Stomach (tissue), 9 donors: ENCODE data around the gene PVALEF. TPM values are rescaled to one million over a fixed set of nuclear protein-coding genes. Genes with fewer than 3 reads are reported as not detected.

ENCODE experiments used
- DNase-seq, 2 donors: peaks; one replicate each; pipeline versions ENCODE4 v3.0.0 to v3.0.0-alpha.2; 2013 to 2019
- H3K27ac ChIP-seq, 5 donors: fragments of 200-600 bp in 4 of 5; sonication (generic) in 4 of 5; one replicate each; pipeline ENCODE4 v1.5.1; 2013 to 2019; ENCODE audit warnings: mild to moderate bottlenecking in 1 of 5, moderate library complexity in 1 of 5
- H3K27me3 ChIP-seq, 3 donors: fragments of 200-600 bp; sonication (generic); one replicate each; pipeline ENCODE4 v1.5.1; 2017 to 2019; ENCODE audit warnings: mixed run types in 1 of 3
- H3K36me3 ChIP-seq, 4 donors: fragments of 200-600 bp; sonication (generic); 1 replicate in 3 of 4; 2 replicates in 1 of 4; pipeline ENCODE4 v1.5.1; 2016 to 2019
- H3K4me1 ChIP-seq, 4 donors: fragments of 200-600 bp; sonication (generic); one replicate each; pipeline ENCODE4 v1.5.1; 2016 to 2019
- H3K4me3 ChIP-seq, 4 donors: fragments of 200-600 bp; sonication (generic) in 3 of 4; one replicate each; pipeline ENCODE4 v1.5.1; 2016 to 2019; ENCODE audit warnings: mild to moderate bottlenecking in 1 of 4
- H3K9me3 ChIP-seq, 4 donors: fragments of 200-600 bp; sonication (generic); one replicate each; pipeline ENCODE4 v1.5.1; 2016 to 2019
- EP300 ChIP-seq: sonication (generic); formaldehyde crosslinking; IDR thresholded peaks from one replicate; pipeline ENCODE4 v1.6.1; 2017; ENCODE audit warnings: antibody characterized with exemption
- POLR2A ChIP-seq, 4 donors: fragments of 450-650 bp; IDR thresholded peaks; one replicate each; pipeline ENCODE4 v1.6.1; 2016; ENCODE audit warnings: antibody characterized with exemption in 4 of 4, control low read depth in 2 of 4, mild to moderate bottlenecking in 1 of 4, moderate library complexity in 1 of 4
- POLR2AphosphoS5 ChIP-seq, 3 donors: sonication (generic); formaldehyde crosslinking; IDR thresholded peaks; one replicate each; pipeline ENCODE4 v1.6.1; 2016; ENCODE audit warnings: antibody characterized with exemption in 3 of 3
- WGBS, 5 donors: extraction: QIAGEN DNeasy Blood & Tissue Kit in 3 of 5; methylation state at CpG; one replicate each; pipeline versions ENCODE4 v1.1.5 to v1.1.7; 2013 to 2018; 5-methylcytosine and 5-hydroxymethylcytosine counted together
- intact Hi-C: fragments of 100-400 bp; cut with DNase I; formaldehyde crosslinking; loops from one replicate; pipeline ENCODE4 v1.15.1; 2023; ENCODE audit warnings: low total_unique reads
- polyA plus RNA-seq, 3 donors: library from polyadenylated mRNA; stranded (reverse); fragments of 200-250 nt; gene quantifications; one replicate each; pipeline ENCODE4 v1.2.3, GENCODE V29; 2013
- total RNA-seq, 5 donors: library from RNA; depleted of rRNA; stranded (reverse); fragments of >200 nt; gene quantifications; one replicate each; pipeline versions ENCODE4 v1.1.0 to v1.2.3, GENCODE V29; 2014 to 2016
- TF ChIP-seq, protein P1 (sequence below), 7 experiments: fragments of 450-650 bp in 4 of 7; fragments of 200-600 bp in 3 of 7; sonication (generic) in 3 of 7; IDR thresholded peaks; one replicate each; pipeline ENCODE4 v1.5.1; 2016 to 2019; ENCODE audit warnings: antibody characterized with exemption in 7 of 7, control low read depth in 2 of 7, mild to moderate bottlenecking in 1 of 7
- donor health status: healthy with polysubstance abuse.
- donor health status: Bipolar disorder and iron deficiency.
- donor health status: healthy.

The PVALEF gene
- total and polyA plus RNA-seq, 8 donors, result not detected

DNA sequence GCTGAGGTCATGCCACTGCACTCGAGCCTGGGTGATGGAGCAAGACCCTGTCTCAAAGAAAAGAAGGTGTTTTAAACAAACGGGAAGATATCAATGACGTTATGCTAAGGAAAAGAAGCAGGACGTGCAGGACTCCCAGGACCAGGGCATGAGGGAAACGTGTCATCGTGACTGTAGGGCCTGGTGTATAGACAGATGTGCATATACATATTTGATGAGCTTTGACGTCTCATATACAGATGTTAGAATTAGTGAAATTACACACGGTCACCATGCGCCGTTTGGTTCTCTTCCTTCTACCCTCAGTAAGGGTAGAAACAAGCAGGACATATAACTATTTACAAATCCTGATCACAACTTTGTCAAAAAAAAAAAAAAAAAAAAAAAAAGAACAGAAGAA lies 17.6 kb upstream of the PVALEF start:
- intact Hi-C loops, result loop anchor here (10.0 kb wide), 1 partner anchor 87 kb away; the partner anchor contains the start of genes NDUFAF8 and TEPSIN
- H3K36me3 ChIP-seq, result no peaks in the 10 kb centered on the region
- peaks cover 5 to 12% (median 8%) of the 10 kb centered on the region in 4 donors for H3K4me1 ChIP-seq
- no peak overlapping the region for H3K27ac ChIP-seq
- TF ChIP-seq, protein P1, sequence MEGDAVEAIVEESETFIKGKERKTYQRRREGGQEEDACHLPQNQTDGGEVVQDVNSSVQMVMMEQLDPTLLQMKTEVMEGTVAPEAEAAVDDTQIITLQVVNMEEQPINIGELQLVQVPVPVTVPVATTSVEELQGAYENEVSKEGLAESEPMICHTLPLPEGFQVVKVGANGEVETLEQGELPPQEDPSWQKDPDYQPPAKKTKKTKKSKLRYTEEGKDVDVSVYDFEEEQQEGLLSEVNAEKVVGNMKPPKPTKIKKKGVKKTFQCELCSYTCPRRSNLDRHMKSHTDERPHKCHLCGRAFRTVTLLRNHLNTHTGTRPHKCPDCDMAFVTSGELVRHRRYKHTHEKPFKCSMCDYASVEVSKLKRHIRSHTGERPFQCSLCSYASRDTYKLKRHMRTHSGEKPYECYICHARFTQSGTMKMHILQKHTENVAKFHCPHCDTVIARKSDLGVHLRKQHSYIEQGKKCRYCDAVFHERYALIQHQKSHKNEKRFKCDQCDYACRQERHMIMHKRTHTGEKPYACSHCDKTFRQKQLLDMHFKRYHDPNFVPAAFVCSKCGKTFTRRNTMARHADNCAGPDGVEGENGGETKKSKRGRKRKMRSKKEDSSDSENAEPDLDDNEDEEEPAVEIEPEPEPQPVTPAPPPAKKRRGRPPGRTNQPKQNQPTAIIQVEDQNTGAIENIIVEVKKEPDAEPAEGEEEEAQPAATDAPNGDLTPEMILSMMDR (IDR thresholded peaks at IDR 0.05), result no peak
- TF ChIP-seq POLR2AphosphoS5 (IDR thresholded peaks at IDR 0.05), result no peak
- no peak for DNase-seq
- H3K27me3 ChIP-seq, result peaks cover 0 to 3% (median 0%) of the 10 kb centered on the region in 3 donors
- H3K4me3 ChIP-seq, result no peak overlapping the region
- 73 to 81% (median 80%) methylated on average over 10 of the region's 10 CpGs for WGBS, 5 donors
- H3K9me3 ChIP-seq, result no peaks in the 10 kb centered on the region

DNA sequence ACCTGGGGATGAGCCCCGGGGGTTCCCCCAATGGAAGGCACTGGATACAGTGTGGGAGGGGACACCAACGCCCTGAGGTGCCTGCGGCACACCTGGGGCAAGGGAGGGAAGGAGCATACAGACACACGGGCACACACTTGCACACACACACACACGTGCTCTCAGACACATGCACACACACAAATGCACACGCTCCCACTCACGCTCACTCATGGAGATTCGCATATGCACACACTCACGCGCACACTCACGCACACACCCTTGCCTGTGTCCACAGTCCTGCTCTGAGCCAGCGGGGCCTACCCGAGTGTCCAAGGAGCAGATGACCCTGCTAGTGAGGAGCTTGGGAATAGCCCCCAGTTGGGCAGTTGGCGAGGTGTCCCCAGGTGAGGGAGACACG lies 16.7 kb upstream of the PVALEF start:
- H3K27me3 ChIP-seq, result peaks cover 0 to 3% (median 0%) of the 10 kb centered on the region in 3 donors
- no peaks in the 10 kb centered on the region for H3K9me3 ChIP-seq
- peaks cover 0 to 6% (median under 1%) of the 10 kb centered on the region in 4 donors for H3K4me1 ChIP-seq
- 84 to 90% (median 87%) methylated on average over 12 to 15 of the region's 15 CpGs for WGBS, 5 donors
- no peak overlapping the region for H3K27ac ChIP-seq
- TF ChIP-seq POLR2A (IDR thresholded peaks at IDR 0.05), result no peak
- no peak for TF ChIP-seq EP300
- no peak for TF ChIP-seq POLR2AphosphoS5 (IDR thresholded peaks at IDR 0.05)
- TF ChIP-seq, protein P1 (IDR thresholded peaks at IDR 0.05), result no peak
- no peaks in the 10 kb centered on the region for H3K36me3 ChIP-seq
- no peak for DNase-seq
- no peak overlapping the region for H3K4me3 ChIP-seq
- intact Hi-C loops, result loop anchor here (10.0 kb wide), 1 partner anchor 86 kb away; the partner anchor contains the start of genes NDUFAF8 and TEPSIN

DNA sequence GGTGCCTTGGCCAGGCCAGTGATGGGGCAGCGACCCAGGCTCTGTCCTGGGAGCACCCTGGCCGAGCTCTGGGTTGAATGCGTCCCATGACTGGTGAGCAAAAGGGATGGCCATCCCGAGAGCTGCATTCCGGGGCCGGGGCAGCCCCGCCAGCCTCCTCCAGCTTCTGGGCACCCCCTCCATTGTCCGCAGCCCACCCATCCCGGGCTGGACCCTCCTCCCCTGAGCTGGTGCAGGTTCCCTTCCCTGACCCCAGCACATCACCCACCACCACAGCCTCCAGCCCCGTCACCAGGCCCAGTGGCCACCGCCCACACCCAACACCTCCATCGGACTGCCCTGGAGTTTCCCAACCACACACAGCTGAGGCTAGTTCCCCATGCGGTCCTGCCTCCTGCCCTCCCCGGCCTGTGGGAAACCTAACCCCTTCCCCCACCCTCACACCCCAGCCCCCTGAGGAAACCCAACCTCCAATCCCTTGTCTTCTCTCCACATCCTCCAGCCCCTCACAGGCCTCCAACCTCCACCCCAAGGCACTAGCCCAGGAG lies 16.2 kb upstream of the PVALEF start:
- no peak for DNase-seq
- TF ChIP-seq POLR2A (IDR thresholded peaks at IDR 0.05), result no peak
- no peak for TF ChIP-seq EP300
- TF ChIP-seq, protein P1 (IDR thresholded peaks at IDR 0.05), result no peak
- TF ChIP-seq POLR2AphosphoS5 (IDR thresholded peaks at IDR 0.05), result no peak
- no peaks in the 10 kb centered on the region for H3K36me3 ChIP-seq
- H3K9me3 ChIP-seq, result no peaks in the 10 kb centered on the region
- H3K4me1 ChIP-seq, result peaks cover 0 to 6% (median 0%) of the 10 kb centered on the region in 4 donors
- intact Hi-C loops, result loop anchor here (10.0 kb wide), 1 partner anchor 86 kb away; the partner anchor contains the start of genes NDUFAF8 and TEPSIN
- peak overlapping the region in 1 of 4 donors; percentile 22 for H3K4me3 ChIP-seq
- H3K27me3 ChIP-seq, result peaks cover 0 to 3% (median 0%) of the 10 kb centered on the region in 3 donors
- peak overlapping the region in 2 of 5 donors; percentile 12 to 44 for H3K27ac ChIP-seq
- whole genome bisulfite sequencing, 5 donors, result 62 to 82% (median 77%) methylated on average over 4 to 14 of the region's 14 CpGs

DNA sequence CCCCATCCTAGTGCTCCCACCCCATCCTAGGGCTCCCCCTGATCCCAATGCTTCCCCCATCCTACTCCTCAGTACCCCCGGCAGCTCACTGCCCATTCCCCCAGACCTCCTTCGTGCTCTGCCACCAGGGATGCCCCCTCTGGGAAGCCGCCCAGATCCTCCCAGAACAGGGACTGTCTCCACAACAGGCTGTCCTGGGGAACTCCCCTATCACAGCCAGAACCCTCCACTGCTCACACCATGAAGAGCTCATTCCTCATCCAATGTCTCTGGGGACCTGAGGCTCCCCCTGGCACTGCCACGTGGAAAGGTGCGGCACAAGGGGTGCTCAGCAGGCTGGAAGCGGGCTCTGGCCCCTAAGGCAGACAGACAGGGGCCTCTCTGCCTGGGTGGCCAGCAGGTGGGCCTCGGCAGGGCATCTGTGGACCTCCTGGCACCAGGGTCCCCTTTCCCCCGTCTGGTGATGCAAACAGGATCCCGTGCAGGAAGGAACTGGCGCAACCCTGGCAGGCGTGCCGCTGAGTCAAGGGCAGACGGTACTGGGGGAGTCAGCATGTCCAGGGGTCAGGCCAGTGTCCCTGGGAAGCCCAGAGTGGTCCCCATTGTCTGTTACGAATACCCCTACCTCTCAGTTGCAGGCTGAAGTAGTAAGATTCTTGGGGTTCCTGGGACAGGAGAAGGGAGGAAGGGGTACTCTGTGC lies 14.8 kb upstream of the PVALEF start:
- no peak for DNase-seq
- Histone ChIP-seq H3K4me3 (peak overlapping the region in 1 of 4 donors; percentile 22), H3K27me3 (peaks cover 0 to 3% (median 0%) of the 10 kb centered on the region in 3 donors), H3K27ac (peak overlapping the region in 2 of 5 donors; percentile 44 to 62), H3K36me3 (no peaks in the 10 kb centered on the region), H3K4me1 (peaks cover 0 to 6% (median 0%) of the 10 kb centered on the region in 4 donors), H3K9me3 (no peaks in the 10 kb centered on the region)
- intact Hi-C loops, result no loop called here
- TF ChIP-seq EP300 (no peak), POLR2AphosphoS5 (IDR thresholded peaks at IDR 0.05) (no peak), POLR2A (IDR thresholded peaks at IDR 0.05) (no peak)
- TF ChIP-seq, protein P1 (IDR thresholded peaks at IDR 0.05), result no peak
- 63 to 83% (median 72%) methylated on average over 5 to 14 of the region's 14 CpGs for WGBS, 5 donors
